PFSK-1 (cell line): ENCODE data around the gene SMR3B. TPM values are rescaled to one million over a fixed set of nuclear protein-coding genes. Genes with fewer than 3 reads are reported as not detected.

Experiments
- FOXP2 ChIP-seq: optimal IDR thresholded peaks from 2 replicates; pipeline ENCODE3; 2011; ENCODE audit warnings: borderline replicate concordance, control low read depth, inconsistent platforms; ENCODE audit not compliant: insufficient read depth; ENCODE audit errors: extremely low read length, extremely low read depth
- POLR2AphosphoS5 ChIP-seq: IDR thresholded peaks from 2 replicates; pipeline ENCODE4 v1.6.1; 2012; ENCODE audit warnings: low read depth, mild to moderate bottlenecking, control low read depth, low read length, moderate library complexity
- REST ChIP-seq, 2 experiments: IDR thresholded peaks; 2 replicates each; pipeline versions ENCODE4 v1.6.1 to v1.8.0; 2011 to 2012; ENCODE audit warnings: low read depth in 2 of 2, low read length in 2 of 2, control low read depth in 1 of 2, inconsistent platforms in 1 of 2, mild to moderate bottlenecking in 1 of 2, moderate library complexity in 1 of 2; ENCODE audit not compliant: insufficient read depth in 1 of 2
- SIN3A ChIP-seq: IDR thresholded peaks from 2 replicates; pipeline ENCODE4 v1.6.1; 2012; ENCODE audit warnings: mild to moderate bottlenecking, low read length, moderate library complexity, borderline replicate concordance; ENCODE audit not compliant: insufficient read depth
- TAF1 ChIP-seq: IDR thresholded peaks from 2 replicates; pipeline ENCODE4 v1.6.1; 2012; ENCODE audit warnings: low read length, control low read depth, borderline replicate concordance; ENCODE audit not compliant: insufficient read depth
- polyA plus RNA-seq: library from polyadenylated mRNA; unstranded; fragments of >200 nt; gene quantifications from one replicate; pipeline ENCODE4 v1.2.1, GENCODE V29; 2012; ENCODE audit warnings: low read depth, missing spikeins; ENCODE audit not compliant: insufficient read length

The SMR3B gene
- polyA plus RNA-seq, result not detected

GRCh38 chr4:70382691-70383181, at the start of gene SMR3B:
Gene SMR3B (plus strand): TSS chr4:70383131. CDS start chr4:70384511, 1,380 bp downstream.
- TF ChIP-seq TAF1 (no peak), FOXP2 (no peak), SIN3A (no peak)

- no peak for TF ChIP-seq POLR2AphosphoS5
- no peak for TF ChIP-seq TAF1
- TF ChIP-seq REST (IDR thresholded peaks at IDR 0.05; ENCODE audit: insufficient read depth in 1 of 2, low read depth in 2 of 2, low read length in 2 of 2), result no peak
- no peak for TF ChIP-seq FOXP2
- no peak for TF ChIP-seq SIN3A
These were observed 48.2 kb upstream of the SMR3B start, which contains the start of gene CABS1 for GRCh38 chr4:70334681-70335080. Gene CABS1 (plus strand): TSS chr4:70334981. CDS start chr4:70335040, 59 bp downstream.

- no peak for TF ChIP-seq TAF1
- TF ChIP-seq POLR2AphosphoS5, result no peak
- no peak for TF ChIP-seq REST (IDR thresholded peaks at IDR 0.05; ENCODE audit: insufficient read depth in 1 of 2, low read depth in 2 of 2, low read length in 2 of 2)
- no peak for TF ChIP-seq FOXP2
- no peak for TF ChIP-seq SIN3A
These were observed 46.9 kb upstream of the SMR3B start for GRCh38 chr4:70336043-70336442.

- no peak for TF ChIP-seq REST (IDR thresholded peaks at IDR 0.05; ENCODE audit: insufficient read depth in 1 of 2, low read depth in 2 of 2, low read length in 2 of 2)
- TF ChIP-seq FOXP2, result no peak
- TF ChIP-seq POLR2AphosphoS5, result no peak
- TF ChIP-seq TAF1, result no peak
These were observed 45.0 kb upstream of the SMR3B start for GRCh38 chr4:70337886-70338420.

GRCh38 chr4:70356185-70356584, 26.7 kb upstream of the SMR3B start:
- TF ChIP-seq SIN3A (no peak), FOXP2 (no peak), POLR2AphosphoS5 (no peak), TAF1 (no peak), REST (IDR thresholded peaks at IDR 0.05; ENCODE audit: insufficient read depth in 1 of 2, low read depth in 2 of 2, low read length in 2 of 2) (no peak)
